OCI-LY1 (cell line): Measurements from ENCODE around the gene LNX1.

ENCODE experiments used
- H2AFZ ChIP-seq: fragments of 200-600 bp; sonication (generic), shearing (Covaris generic); 2 replicates; pipeline ENCODE4 v1.6.0; 2014; ENCODE audit warnings: antibody characterized with exemption, mild to moderate bottlenecking, low read length
- H3F3A ChIP-seq: fragments of 200-600 bp; sonication (generic), shearing (Covaris generic); 2 replicates; pipeline ENCODE4 v1.6.0; 2014; ENCODE audit warnings: mild to moderate bottlenecking, antibody characterized with exemption, low read length, moderate library complexity; ENCODE audit not compliant: insufficient read depth
- H3K27ac ChIP-seq: fragments of 200-600 bp; sonication (generic); 2 replicates; pipeline ENCODE4 v1.5.1; 2014; ENCODE audit warnings: low read length, mixed run types, mild to moderate bottlenecking, low read depth; ENCODE audit not compliant: poor library complexity, severe bottlenecking
- H3K27me3 ChIP-seq: fragments of 200-600 bp; sonication (generic); 2 replicates; pipeline ENCODE4 v1.6.0; 2014; ENCODE audit warnings: antibody characterized with exemption, mild to moderate bottlenecking, low read length, moderate library complexity; ENCODE audit not compliant: insufficient read depth
- H3K36me3 ChIP-seq: fragments of 200-600 bp; sonication (generic); 2 replicates; pipeline ENCODE4 v1.6.1; 2014; ENCODE audit warnings: mild to moderate bottlenecking, antibody characterized with exemption, low read length, moderate library complexity, mixed read lengths; ENCODE audit not compliant: insufficient read depth
- H3K4me1 ChIP-seq: fragments of 200-600 bp; sonication (generic); 2 replicates; pipeline ENCODE4 v1.5.1; 2014; ENCODE audit warnings: mild to moderate bottlenecking, low read length, moderate library complexity; ENCODE audit not compliant: insufficient read depth, severe bottlenecking
- H3K4me2 ChIP-seq: fragments of 200-600 bp; sonication (generic), shearing (Covaris generic); 2 replicates; pipeline ENCODE4 v1.6.1; 2014; ENCODE audit warnings: low read length
- H3K4me3 ChIP-seq: fragments of 200-600 bp; sonication (generic); 2 replicates; pipeline ENCODE4 v1.5.1; 2014; ENCODE audit warnings: low read length, low read depth, mild to moderate bottlenecking, mixed read lengths; ENCODE audit not compliant: poor library complexity, severe bottlenecking
- H3K79me2 ChIP-seq: fragments of 200-600 bp; shearing (Covaris generic); 2 replicates; pipeline ENCODE4 v1.6.1; 2016; ENCODE audit warnings: mixed run types, low read length, mixed read lengths; ENCODE audit not compliant: insufficient read depth
- H3K9ac ChIP-seq: fragments of 200-600 bp; sonication (generic), shearing (Covaris generic); 2 replicates; pipeline ENCODE4 v1.6.1; 2014; ENCODE audit warnings: mild to moderate bottlenecking, low read length, mixed read lengths
- H3K9me2 ChIP-seq: fragments of 200-600 bp; sonication (generic), shearing (Covaris generic); 2 replicates; pipeline ENCODE4 v1.6.1; 2014; ENCODE audit warnings: low read depth, mild to moderate bottlenecking, low read length, mixed read lengths
- H3K9me3 ChIP-seq: fragments of 200-600 bp; shearing (Covaris generic); 2 replicates; pipeline ENCODE4 v1.6.1; 2014; ENCODE audit warnings: low read length, mixed read lengths
- H4K20me1 ChIP-seq: fragments of 200-600 bp; sonication (generic), shearing (Covaris generic); 2 replicates; pipeline ENCODE4 v1.6.0; 2016; ENCODE audit warnings: mild to moderate bottlenecking, low read length; ENCODE audit not compliant: insufficient read depth
- EZH2 ChIP-seq: fragments of 200-600 bp; sonication (generic), shearing (Covaris generic); IDR thresholded peaks from 2 replicates; pipeline ENCODE4 v1.8.0; 2017; ENCODE audit warnings: borderline replicate concordance, mixed run types, mild to moderate bottlenecking, antibody characterized with exemption, low read length, moderate library complexity, mixed read lengths
- TF ChIP-seq, protein P1 (sequence below): fragments of 200-600 bp; sonication (generic), shearing (Covaris generic); IDR thresholded peaks from 2 replicates; pipeline ENCODE4 v1.5.1; 2017; ENCODE audit warnings: mild to moderate bottlenecking, antibody characterized with exemption, low read length, moderate library complexity, mixed read lengths

Gene LNX1

GRCh38 chr4:53490161-53490956 is 100.9 kb downstream of the LNX1 start:
- Histone ChIP-seq H3F3A (no peaks in the 10 kb centered on the region), H3K9ac (no peak overlapping the region), H3K4me1 (no peaks in the 10 kb centered on the region), H3K4me2 (no peak overlapping the region), H2AFZ (no peak overlapping the region), H3K4me3 (no peak overlapping the region), H3K9me3 (no peaks in the 10 kb centered on the region), H3K27ac (no peak overlapping the region), H3K79me2 (no peaks in the 10 kb centered on the region), H4K20me1 (no peaks in the 10 kb centered on the region), H3K36me3 (no peaks in the 10 kb centered on the region), H3K27me3 (0 out of 2 replicates have a peak, but pooled peaks cover 3% of the 10 kb centered on the region), H3K9me2 (no peaks in the 10 kb centered on the region)
- TF ChIP-seq, protein P1, sequence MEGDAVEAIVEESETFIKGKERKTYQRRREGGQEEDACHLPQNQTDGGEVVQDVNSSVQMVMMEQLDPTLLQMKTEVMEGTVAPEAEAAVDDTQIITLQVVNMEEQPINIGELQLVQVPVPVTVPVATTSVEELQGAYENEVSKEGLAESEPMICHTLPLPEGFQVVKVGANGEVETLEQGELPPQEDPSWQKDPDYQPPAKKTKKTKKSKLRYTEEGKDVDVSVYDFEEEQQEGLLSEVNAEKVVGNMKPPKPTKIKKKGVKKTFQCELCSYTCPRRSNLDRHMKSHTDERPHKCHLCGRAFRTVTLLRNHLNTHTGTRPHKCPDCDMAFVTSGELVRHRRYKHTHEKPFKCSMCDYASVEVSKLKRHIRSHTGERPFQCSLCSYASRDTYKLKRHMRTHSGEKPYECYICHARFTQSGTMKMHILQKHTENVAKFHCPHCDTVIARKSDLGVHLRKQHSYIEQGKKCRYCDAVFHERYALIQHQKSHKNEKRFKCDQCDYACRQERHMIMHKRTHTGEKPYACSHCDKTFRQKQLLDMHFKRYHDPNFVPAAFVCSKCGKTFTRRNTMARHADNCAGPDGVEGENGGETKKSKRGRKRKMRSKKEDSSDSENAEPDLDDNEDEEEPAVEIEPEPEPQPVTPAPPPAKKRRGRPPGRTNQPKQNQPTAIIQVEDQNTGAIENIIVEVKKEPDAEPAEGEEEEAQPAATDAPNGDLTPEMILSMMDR: no peak
- no peak for TF ChIP-seq EZH2

GRCh38 chr4:53489279-53489889 is 101.9 kb downstream of the LNX1 start:
- no peaks in the 10 kb centered on the region for H3K4me1 ChIP-seq
- H3K4me2 ChIP-seq: no peak overlapping the region
- no peak overlapping the region for H3K4me3 ChIP-seq
- 0 out of 2 replicates have a peak, but pooled peaks cover 3% of the 10 kb centered on the region for H3K27me3 ChIP-seq
- H4K20me1 ChIP-seq: no peaks in the 10 kb centered on the region
- H2AFZ ChIP-seq: no peak overlapping the region
- H3K79me2 ChIP-seq: no peaks in the 10 kb centered on the region
- H3F3A ChIP-seq: no peaks in the 10 kb centered on the region
- no peak overlapping the region for H3K9ac ChIP-seq
- no peaks in the 10 kb centered on the region for H3K36me3 ChIP-seq
- TF ChIP-seq EZH2: no peak
- TF ChIP-seq, protein P1: no peak
- no peaks in the 10 kb centered on the region for H3K9me3 ChIP-seq
- H3K27ac ChIP-seq: no peak overlapping the region
- no peaks in the 10 kb centered on the region for H3K9me2 ChIP-seq

GRCh38 chr4:53487766-53488165 is 103.5 kb downstream of the LNX1 start:
- Histone ChIP-seq H3F3A (no peaks in the 10 kb centered on the region), H3K27me3 (0 out of 2 replicates have a peak, but pooled peaks cover 3% of the 10 kb centered on the region), H3K9me3 (no peaks in the 10 kb centered on the region), H3K4me1 (no peaks in the 10 kb centered on the region), H3K9ac (no peak overlapping the region), H3K4me2 (no peak overlapping the region), H3K4me3 (no peak overlapping the region), H2AFZ (no peak overlapping the region), H3K9me2 (no peaks in the 10 kb centered on the region), H3K36me3 (no peaks in the 10 kb centered on the region), H3K27ac (no peak overlapping the region), H4K20me1 (no peaks in the 10 kb centered on the region), H3K79me2 (no peaks in the 10 kb centered on the region)
- TF ChIP-seq, protein P1: no peak
- TF ChIP-seq EZH2: no peak
